Stimulated activated CD4-positive, alpha-beta T cell treated with anti-CD3 and anti-CD28 coated beads, Interleukin-4, amount 100 ng/mL, for 48 hours (primary cell): Measurements from ENCODE around the gene EFNB2.

ENCODE experiments used
- DNase-seq, 2 donors: peaks; one replicate each; pipeline ENCODE4 v3.0.0-alpha.2; 2020; ENCODE audit warnings: low read depth in 2 of 2

EFNB2 gene

GRCh38 chr13:106449096-106449495, 86.4 kb downstream of the EFNB2 start:
- DNase-seq = no peak

GRCh38 chr13:106445996-106446395, 89.5 kb downstream of the EFNB2 start:
- DNase-seq = no peak

GRCh38 chr13:106443607-106444322, 91.7 kb downstream of the EFNB2 start:
- DNase-seq = no peak

- DNase-seq = no peak
These were observed 94.6 kb downstream of the EFNB2 start for GRCh38 chr13:106440866-106441265.
